ENCODE results near the gene BASP1.

Gene BASP1

DNA sequence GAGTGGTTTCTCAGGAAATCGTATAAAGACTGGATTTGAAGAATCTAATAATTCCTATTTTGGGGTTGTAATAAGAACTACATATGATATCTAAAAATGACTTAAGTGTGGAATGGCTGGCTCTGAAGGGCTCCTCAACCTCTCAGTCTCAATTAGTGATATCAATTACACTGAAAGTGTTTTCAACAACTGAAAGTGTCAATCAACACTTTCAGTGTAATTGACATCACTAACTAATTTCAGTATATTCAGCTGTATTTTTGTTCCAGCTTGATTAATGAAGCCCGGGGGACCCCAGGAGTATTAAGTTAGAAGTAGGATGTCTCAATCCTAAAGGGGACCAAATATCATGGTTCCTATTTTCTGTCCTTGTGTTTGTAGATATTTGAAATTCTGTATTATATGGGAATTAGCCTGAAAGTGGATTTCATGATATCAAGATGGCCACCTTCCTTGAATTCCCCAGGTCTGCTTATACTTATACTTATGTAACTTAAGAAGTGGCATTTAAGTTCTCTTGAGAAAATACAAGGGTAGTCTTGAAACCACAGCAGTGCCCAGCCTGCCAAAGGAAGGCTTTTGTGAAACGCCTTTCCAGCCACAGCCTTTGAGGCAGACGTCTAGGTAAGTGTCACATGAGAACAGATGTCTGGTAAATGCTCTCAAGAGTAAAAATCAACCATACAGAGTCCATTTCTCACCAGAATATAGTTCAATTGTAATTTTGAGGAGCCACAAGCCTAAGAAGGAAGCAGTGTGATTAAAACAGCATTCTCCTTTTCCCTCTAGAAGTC is 4.6 kb downstream of the BASP1 start:
- TF ChIP-seq CTCF (conservative IDR thresholded peaks at IDR 0.05; ENCODE audit: low read depth, low read length): no peak
- DNase-seq (ENCODE audit: low read depth): peak; percentile 45
- H3K4me3 ChIP-seq (ENCODE audit: low read depth, low read length): no peak overlapping the region

DNA sequence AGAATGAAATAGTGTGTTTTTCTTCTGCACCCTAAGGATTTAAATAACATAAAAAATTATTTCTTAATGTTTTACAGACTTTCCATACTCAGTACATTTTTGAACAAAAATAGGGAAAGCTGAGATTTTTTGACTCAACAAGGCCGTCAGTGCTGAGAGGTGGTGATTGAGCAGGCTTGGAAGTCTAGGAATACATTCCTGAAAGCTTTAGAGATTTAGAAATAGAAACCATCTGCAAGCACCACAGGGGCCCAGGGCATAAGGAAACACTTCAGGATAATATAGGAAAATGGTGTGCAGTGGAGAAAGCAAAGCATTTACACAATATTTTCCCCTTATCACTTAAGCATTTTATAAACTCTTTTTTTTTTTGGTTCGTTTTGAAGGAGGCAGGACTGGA is 5.2 kb downstream of the BASP1 start:
- peak; percentile 41 for DNase-seq (ENCODE audit: low read depth)
- TF ChIP-seq CTCF (conservative IDR thresholded peaks at IDR 0.05; ENCODE audit: low read depth, low read length): no peak
- H3K4me3 ChIP-seq (ENCODE audit: low read depth, low read length): no peak overlapping the region

DNA sequence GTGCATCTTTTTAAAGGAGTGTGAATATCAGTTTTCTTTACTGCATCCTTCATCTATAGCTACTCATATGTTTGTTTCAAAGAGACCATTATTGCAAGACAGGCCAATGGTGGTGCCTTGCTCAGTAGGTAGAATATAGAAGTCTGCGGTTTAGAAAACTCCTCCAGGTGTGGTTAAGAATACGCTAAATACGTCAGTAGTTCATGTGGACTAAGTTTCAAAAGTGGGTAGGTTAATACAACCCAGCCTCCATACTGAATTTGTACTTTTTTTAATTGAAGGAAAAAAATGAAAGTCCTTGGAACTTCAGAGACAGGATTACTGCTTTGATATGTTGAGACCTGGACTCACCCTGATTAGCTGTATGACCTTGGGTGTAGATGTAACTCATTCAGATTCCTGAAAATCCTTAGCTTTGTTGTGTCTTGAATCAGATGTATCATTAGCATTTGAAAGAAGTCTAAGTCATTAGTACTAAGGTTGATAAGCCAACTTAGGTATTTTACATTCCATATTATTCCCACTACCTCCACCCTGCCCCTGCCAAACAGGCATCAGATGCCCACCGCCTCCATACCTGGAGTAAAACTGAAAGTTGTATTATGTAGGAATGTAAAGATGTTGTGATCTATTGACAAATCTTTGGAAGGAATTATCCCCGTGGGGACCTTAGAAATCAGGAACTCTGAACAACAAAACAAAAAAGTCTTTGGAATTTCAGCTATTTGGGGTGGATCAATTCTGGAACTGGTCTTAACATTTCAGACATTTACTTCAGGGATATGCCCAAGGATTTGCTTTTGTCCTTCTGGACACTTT is 6.1 kb downstream of the BASP1 start:
- TF ChIP-seq CTCF (conservative IDR thresholded peaks at IDR 0.05; ENCODE audit: low read depth, low read length): no peak
- DNase-seq (ENCODE audit: low read depth): no peak
- no peak overlapping the region for H3K4me3 ChIP-seq (ENCODE audit: low read depth, low read length)

DNA sequence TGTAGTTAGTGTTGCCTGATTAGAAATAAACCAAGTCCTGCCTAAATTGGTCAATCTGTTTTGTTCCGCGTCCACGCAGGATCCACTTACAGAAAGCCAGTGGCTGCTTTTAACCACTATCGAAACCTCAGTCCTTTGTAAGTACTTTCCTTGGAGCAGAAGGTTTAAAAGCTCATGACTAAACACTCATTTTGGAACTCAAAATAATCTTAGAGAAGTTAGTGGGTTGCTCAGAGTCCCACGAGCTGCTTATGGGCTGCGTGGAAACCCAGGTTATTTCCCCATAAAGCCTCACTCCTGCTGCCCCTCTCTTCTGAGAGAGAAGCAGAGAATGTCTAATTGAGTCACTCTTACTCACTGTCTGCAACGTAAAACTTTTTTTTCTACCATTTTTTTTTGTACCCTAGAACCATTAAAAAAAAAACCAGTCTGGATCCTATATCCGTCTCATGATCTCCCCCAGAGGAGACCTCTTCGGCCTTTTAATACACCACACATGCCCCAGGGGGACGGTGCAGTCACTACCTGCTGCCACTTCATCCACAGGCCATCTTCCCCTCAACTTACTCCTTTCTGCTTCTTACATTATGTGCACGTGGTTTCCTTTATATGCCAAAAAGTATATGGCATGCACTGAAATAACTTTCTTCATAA is 7.6 kb downstream of the BASP1 start:
- peak; percentile 58 for DNase-seq (ENCODE audit: low read depth)
- no peak overlapping the region for H3K4me3 ChIP-seq (ENCODE audit: low read depth, low read length)
- TF ChIP-seq CTCF (conservative IDR thresholded peaks at IDR 0.05; ENCODE audit: low read depth, low read length): no peak

- no peak for DNase-seq (ENCODE audit: low read depth)
- no peak for TF ChIP-seq CTCF (conservative IDR thresholded peaks at IDR 0.05; ENCODE audit: low read depth, low read length)
- no peak overlapping the region for H3K4me3 ChIP-seq (ENCODE audit: low read depth, low read length)
These were observed 8.1 kb downstream of the BASP1 start for GRCh38 chr5:17225520-17225919.

DNA sequence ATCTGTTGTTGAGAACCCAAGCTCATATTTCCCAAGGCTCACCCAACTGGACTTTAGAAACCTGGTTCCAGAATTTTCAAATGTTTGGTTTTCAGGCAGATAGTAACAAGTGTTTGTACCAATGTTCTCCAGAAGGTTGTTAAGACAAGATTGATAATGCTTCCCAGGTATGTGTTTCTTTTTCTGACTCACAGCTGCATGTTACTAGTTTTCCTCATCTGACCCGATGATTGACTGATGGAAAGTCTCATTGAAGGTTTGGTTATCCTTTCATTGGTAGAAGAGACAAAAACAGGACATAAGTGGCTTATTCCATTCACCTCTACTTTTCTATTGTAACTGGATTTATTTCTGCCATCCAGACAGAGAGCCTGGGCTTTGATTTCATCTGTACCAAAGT is 10.4 kb downstream of the BASP1 start:
- DNase-seq (ENCODE audit: low read depth): no peak
- no peak for TF ChIP-seq CTCF (conservative IDR thresholded peaks at IDR 0.05; ENCODE audit: low read depth, low read length)
- no peak overlapping the region for H3K4me3 ChIP-seq (ENCODE audit: low read depth, low read length)

Measured in choroid plexus epithelial cell (primary cell).